ENCODE measurements around the gene LRRC42. TPM values are rescaled to one million over a fixed set of nuclear protein-coding genes. Genes with fewer than 3 reads are reported as not detected.

The LRRC42 gene
- total and polyA plus RNA-seq, 8 donors, result 5.2 to 20.5 (median 6.7) TPM

DNA sequence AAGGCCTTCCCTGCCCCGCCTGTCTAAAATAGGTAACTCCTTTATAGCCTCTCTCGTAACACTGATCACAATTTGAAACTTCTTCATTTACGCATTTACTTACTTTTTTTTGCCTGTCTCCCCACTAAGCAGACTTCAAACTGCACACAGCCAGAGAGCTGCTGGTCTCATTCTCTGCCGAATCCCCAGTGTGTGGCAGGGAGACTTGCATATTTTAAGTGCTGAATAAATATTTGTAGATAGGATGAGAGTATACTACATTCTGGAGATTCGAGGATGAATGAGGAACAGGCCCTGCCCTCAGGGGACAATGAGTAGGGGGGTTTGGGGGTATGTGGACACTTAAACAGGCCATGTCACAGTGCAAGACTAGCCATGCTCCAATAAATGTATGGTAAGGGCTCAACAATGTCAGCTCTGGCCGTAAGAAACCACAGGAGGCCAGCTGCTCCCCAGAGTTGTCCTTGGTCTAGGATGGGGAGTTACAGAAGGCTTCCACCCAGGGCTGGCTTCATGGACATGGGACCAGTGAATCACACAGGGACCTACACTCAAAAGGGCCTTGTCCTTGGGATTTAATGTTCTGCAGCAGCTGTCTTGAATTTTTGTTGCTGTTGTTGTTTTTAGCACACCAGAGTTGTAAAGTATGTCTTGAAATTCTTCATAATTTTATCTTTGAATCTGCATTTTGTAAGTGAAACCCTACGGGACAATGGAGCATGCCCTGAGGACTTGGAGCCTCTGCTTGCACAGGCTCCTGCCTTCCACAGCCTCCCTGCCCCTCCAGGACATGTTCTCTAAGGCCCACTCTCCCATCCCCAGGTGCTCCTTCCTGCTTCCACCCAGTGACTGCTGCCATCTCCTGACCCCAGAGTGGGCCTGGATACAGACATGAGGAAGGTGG, 43.7 kb upstream of the LRRC42 start:
- intact Hi-C loops (cut with DNase I), result no loop called here
- DNase-seq (no peak), ATAC-seq (no peak), FAIRE-seq (no peak)
- WGBS, 2 donors, result 74 to 82% methylated on average over 7 of the region's 7 CpGs
- Histone ChIP-seq H3K27ac (no peak overlapping the region), H3K4me3 (no peak overlapping the region), H3K36me3 (no peaks in the 10 kb centered on the region), H3K27me3 (no peaks in the 10 kb centered on the region), H3K9me3 (no peaks in the 10 kb centered on the region), H3K4me1 (peaks cover 0 to 11% (median 9%) of the 10 kb centered on the region in 3 donors)
- TF ChIP-seq, protein P1, sequence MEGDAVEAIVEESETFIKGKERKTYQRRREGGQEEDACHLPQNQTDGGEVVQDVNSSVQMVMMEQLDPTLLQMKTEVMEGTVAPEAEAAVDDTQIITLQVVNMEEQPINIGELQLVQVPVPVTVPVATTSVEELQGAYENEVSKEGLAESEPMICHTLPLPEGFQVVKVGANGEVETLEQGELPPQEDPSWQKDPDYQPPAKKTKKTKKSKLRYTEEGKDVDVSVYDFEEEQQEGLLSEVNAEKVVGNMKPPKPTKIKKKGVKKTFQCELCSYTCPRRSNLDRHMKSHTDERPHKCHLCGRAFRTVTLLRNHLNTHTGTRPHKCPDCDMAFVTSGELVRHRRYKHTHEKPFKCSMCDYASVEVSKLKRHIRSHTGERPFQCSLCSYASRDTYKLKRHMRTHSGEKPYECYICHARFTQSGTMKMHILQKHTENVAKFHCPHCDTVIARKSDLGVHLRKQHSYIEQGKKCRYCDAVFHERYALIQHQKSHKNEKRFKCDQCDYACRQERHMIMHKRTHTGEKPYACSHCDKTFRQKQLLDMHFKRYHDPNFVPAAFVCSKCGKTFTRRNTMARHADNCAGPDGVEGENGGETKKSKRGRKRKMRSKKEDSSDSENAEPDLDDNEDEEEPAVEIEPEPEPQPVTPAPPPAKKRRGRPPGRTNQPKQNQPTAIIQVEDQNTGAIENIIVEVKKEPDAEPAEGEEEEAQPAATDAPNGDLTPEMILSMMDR (IDR thresholded peaks at IDR 0.05), result no peak

DNA sequence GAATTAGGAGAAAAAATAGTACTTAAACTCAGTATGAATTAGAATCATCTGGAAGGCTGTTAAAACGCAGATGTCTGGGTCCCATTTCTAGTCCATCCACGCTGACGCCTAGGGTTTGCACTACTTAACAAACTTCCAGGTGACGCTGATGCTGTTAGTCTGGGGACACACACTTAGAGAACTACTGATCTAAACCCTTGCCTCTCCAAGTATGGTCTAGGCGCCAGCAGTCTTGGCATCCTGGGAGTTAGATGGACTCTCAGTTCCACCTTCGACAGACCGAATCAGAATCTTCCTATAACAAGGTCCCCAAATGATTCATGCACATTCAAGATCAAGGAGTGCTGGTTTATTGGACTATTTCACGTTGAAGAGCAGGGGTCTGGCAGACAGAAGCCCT, 40.6 kb upstream of the LRRC42 start:
- TF ChIP-seq, protein P1 (IDR thresholded peaks at IDR 0.05), result no peak
- DNase-seq (no peak), FAIRE-seq (no peak), ATAC-seq (no peak)
- H3K36me3 ChIP-seq, result no peaks in the 10 kb centered on the region
- H3K27ac ChIP-seq, result no peak overlapping the region
- H3K4me3 ChIP-seq, result no peak overlapping the region
- no peaks in the 10 kb centered on the region for H3K9me3 ChIP-seq
- intact Hi-C loops (cut with DNase I), result no loop called here
- 92 to 93% methylated on average over 8 of the region's 8 CpGs for WGBS, 2 donors
- H3K27me3 ChIP-seq, result no peaks in the 10 kb centered on the region
- no peaks in the 10 kb centered on the region for H3K4me1 ChIP-seq

DNA sequence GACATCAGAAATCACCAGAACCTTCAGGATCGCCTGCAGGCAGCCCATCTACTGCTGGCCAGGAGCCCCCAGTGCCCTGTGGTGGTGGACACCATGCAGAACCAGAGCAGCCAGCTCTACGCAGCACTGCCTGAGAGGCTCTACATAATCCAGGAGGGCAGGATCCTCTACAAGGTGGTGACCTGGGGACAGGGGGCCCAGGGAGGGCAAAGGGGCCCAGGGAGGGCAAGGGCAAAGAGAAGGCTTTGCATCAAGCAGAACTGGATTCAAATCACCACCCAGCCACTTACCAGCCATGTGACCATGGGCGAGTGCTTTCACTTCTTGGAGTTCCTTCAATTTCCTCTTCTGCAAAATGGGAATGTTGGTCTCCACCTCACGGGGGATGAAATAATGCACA, 40.0 kb upstream of the LRRC42 start:
- no peaks in the 10 kb centered on the region for H3K36me3 ChIP-seq
- intact Hi-C loops (cut with DNase I), result no loop called here
- FAIRE-seq, result no peak
- H3K9me3 ChIP-seq, result no peaks in the 10 kb centered on the region
- no peaks in the 10 kb centered on the region for H3K27me3 ChIP-seq
- TF ChIP-seq, protein P1 (IDR thresholded peaks at IDR 0.05), result no peak
- WGBS, 2 donors, result 89 to 90% methylated on average over 4 of the region's 4 CpGs
- ATAC-seq, result no peak
- no peak for DNase-seq
- no peak overlapping the region for H3K27ac ChIP-seq
- no peaks in the 10 kb centered on the region for H3K4me1 ChIP-seq
- no peak overlapping the region for H3K4me3 ChIP-seq

DNA sequence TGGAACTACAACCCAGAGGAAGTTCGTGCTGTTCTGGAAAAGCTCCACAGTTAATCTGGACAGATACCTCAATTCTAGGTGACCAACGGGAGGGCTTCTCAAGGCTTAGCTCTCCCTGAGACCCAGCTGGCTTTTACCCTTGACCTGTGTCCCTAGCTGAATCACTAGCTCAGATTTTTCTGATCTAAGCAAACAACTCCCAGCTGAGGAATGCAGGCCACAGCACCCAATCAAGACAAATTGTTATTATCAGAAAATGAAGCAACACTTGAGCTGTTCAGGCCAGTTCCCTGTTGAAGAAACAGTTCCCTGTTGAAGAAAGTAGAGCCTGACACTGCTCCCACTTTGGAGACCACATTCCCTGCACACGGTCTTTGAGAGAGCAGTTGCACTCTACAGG, 36.2 kb upstream of the LRRC42 start:
- 63 to 64% methylated on average over 3 of the region's 3 CpGs for WGBS, 2 donors
- Histone ChIP-seq H3K36me3 (no peaks in the 10 kb centered on the region), H3K9me3 (no peaks in the 10 kb centered on the region), H3K27me3 (no peaks in the 10 kb centered on the region), H3K4me3 (no peak overlapping the region), H3K4me1 (no peaks in the 10 kb centered on the region), H3K27ac (no peak overlapping the region)
- FAIRE-seq, result no peak
- peak in 3 of 4 donors; percentile 30 to 44 (median 37) for ATAC-seq
- intact Hi-C loops (cut with DNase I), result no loop called here
- TF ChIP-seq, protein P1 (IDR thresholded peaks at IDR 0.05), result no peak
- DNase-seq, result no peak

DNA sequence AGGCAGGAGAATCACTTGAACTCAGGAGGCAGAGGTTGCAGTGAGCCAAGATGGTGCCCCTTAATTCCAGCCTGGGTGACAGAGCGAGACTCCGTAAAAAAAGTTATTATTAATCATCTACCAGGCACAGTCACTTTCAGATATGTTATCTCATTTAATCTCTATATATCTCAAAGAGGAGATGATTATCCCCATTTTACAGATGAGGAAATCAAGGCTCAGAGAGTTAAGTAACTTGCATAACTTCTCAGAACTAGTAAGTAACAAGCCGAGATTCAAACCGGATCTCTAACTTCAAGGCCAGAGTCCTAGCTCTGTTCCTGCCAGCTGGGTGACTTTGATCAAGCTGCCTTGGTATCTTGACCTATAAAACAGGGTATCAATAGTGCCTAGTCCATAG, 34.7 kb upstream of the LRRC42 start:
- Histone ChIP-seq H3K9me3 (no peaks in the 10 kb centered on the region), H3K27me3 (no peaks in the 10 kb centered on the region), H3K4me3 (no peak overlapping the region), H3K36me3 (no peaks in the 10 kb centered on the region), H3K4me1 (no peaks in the 10 kb centered on the region), H3K27ac (no peak overlapping the region)
- WGBS, 2 donors, result 72 to 73% methylated on average over 4 of the region's 4 CpGs
- ATAC-seq (no peak), DNase-seq (no peak), FAIRE-seq (no peak)
- TF ChIP-seq, protein P1 (IDR thresholded peaks at IDR 0.05), result no peak
- intact Hi-C loops (cut with DNase I), result no loop called here

Data from pancreas (tissue), 10 donors.